ENCODE measurements around the gene ATP1B1.
"Not testable (repeated sequence)": the region's sequence is repeated elsewhere in the genome, so short reads cannot be mapped to it uniquely, and the experiment has no call there.

ATP1B1 gene

DNA sequence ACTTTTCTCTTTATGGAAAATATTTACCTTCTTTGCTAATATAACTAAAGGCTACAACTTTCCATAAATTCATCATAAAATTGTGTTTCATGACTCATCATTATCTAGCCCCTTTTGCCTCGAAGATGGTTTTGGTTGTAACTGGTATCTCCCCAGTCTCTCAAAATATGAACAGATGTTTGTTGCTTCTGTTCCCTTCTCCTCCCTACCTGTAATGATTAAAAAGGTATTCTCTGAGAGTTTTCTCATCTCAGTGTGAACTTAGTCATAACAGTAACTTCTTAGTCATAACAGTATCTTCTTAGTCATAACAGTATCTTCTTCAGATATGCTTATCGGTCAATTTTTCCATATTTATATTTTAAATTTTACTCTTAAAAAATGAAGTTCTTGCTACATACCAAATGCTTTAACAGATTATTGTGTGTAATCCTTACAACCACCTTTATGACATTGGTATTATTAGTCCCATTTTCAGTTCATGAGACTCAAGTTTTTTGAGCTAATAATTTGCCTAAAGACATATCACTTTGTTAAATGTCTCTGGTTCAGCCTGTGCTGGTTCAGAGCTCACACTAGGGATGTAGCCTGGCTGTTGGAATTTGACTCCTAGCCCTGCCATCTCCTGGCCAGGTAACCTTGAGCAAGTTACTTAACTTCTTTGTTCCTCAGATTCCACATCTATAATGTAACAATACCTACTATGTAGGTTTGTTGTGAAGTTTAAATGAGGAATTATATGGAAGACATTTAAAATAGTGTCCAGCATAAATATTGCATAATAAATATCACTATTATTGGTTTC is 32.6 kb downstream of the ATP1B1 start:
- FAIRE-seq (no peak), DNase-seq (ENCODE audit: insufficient read length, low spot score) (no peak)

DNA sequence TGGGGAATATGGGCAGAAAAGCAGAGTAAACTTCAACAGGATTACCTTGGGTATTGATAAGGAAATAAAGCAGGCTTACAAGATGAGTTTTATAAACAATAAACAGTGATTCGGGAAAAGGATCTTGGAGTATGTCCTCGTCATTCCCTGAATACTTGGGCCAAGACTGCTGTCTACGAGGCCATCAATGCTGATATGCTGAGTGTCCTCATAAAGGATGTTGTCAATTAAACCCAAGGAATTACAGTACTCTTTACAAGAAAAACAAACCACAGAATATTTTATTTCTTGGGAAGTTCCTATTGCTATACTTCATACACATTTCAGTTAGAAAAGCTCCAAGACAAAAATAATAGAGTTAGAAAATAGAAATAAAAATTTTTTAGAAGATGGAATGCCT is 34.9 kb downstream of the ATP1B1 start:
- no peak for FAIRE-seq

DNA sequence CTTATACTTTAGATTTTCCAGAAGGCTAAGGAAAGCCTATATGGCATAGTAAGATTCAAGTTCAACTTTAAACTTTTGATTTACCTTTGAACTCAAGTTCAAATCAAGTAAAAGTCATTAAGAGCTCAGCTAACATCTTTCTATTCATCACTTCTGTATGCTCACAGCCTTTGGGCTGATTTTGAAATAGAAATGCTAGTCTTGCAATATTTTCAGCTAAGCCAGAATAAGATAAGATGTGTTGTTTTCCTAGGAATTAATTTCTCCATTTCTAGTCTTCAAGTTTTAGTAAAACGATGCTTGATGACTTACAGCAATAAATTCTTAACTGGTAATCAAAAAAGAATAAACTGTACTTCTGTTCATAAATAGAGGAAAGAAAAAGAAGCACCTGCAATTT is 35.6 kb downstream of the ATP1B1 start:
- FAIRE-seq (no peak), DNase-seq (ENCODE audit: insufficient read length, low spot score) (no peak)

More for the DNA sequence above, 34.9 kb downstream of the ATP1B1 start:
- no peak for DNase-seq (ENCODE audit: insufficient read length, low spot score)

DNA sequence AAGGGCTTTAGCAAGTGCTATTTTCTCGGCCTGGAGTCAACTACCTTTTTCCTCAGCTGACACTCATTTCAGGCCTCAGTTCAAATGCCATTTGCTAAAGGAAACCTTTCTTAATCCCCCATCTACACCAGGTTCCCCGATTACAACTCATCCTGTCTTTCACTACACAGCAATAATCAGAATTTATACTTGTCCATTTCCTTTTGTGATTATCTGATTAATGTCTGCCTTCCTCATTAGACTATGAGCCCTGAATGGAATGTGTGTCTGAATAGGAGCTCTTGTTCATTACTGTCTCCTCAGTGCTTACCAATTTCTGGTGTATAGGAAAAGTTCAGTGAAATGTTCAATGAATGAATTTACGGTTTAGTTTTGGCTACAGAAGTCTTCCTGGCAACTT is 36.9 kb downstream of the ATP1B1 start:
- DNase-seq (ENCODE audit: insufficient read length, low spot score) (no peak), FAIRE-seq (no peak)

DNA sequence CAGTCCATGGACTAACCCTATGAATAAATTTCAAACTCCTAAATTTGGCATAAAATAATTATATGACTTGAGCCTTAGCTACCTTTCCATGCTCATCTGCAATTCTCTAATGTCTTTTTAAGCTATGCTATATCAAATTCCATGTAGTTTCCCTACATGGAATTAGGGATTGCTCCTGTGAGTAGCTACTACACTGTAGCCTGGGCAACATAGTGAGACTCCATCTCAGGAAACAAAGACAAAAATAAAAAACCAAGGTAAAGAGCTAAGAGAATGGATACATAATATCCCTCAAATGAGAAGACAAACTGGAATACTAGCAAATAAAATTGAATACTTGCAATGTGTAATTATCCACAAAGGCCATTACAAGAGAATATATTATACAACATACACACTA is 37.5 kb downstream of the ATP1B1 start:
- no peak for DNase-seq (ENCODE audit: insufficient read length, low spot score)
- no peak for FAIRE-seq

DNA sequence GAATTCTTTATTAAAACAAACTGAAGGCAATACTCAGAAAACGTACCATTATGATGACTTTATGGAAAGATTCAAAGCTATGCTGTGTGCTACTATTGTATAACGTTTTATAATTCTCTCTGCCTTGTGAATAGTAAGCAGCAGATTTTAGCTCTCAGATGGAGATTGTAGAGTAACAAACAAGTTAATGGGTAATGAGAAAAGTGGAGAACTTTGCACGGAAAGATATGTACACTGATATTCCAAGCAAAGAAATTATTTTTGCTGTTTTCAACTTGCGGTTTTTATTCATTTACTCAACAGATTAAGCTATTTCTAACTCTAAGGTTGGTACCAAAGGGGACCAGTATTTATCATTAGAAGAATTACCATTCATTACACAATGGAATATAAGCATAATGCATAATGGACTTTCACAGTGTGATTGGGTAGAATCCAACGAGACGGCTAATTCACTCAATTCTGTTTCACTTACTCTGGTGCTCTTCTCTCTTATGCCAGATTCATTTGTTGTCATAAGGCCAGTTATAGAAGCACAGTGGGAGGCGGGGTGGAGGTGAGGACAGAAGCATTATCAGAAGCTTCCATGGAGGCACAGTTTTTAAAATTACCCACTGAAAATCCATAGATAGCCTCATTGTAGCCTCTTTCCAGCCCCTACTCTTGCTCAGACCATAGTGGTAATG is 38.6 kb downstream of the ATP1B1 start:
- DNase-seq (ENCODE audit: insufficient read length, low spot score) (no peak), FAIRE-seq (no peak)

DNA sequence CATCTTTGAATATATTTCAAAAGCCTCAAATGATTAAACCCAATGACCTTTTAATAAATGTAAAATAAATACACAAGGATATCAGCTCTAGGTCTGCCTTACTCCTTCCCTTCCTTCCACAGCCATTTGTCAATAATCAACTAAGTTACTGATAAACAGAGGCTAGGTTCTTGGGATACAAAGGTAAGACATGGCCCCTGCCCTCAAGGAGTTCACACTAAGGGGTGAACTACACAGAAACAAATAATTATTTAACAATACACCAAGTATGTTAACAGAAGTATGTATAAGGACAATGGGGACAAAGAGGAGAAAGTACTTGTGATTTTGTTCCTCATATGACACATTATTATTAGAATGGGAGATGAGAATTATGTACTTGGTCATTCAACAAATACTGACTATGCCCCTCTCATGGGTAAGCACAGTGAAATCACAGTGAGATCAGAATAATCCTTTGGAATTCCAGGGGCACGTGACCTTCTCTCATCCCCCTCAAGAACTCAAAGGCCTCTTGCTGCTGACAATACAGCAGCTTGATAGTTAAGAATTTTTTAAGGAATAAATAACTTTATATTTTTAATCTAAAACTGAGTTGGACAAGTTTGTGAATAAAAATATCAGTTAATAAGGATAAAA is 40.2 kb downstream of the ATP1B1 start:
- FAIRE-seq (no peak), DNase-seq (ENCODE audit: insufficient read length, low spot score) (no peak)

DNA sequence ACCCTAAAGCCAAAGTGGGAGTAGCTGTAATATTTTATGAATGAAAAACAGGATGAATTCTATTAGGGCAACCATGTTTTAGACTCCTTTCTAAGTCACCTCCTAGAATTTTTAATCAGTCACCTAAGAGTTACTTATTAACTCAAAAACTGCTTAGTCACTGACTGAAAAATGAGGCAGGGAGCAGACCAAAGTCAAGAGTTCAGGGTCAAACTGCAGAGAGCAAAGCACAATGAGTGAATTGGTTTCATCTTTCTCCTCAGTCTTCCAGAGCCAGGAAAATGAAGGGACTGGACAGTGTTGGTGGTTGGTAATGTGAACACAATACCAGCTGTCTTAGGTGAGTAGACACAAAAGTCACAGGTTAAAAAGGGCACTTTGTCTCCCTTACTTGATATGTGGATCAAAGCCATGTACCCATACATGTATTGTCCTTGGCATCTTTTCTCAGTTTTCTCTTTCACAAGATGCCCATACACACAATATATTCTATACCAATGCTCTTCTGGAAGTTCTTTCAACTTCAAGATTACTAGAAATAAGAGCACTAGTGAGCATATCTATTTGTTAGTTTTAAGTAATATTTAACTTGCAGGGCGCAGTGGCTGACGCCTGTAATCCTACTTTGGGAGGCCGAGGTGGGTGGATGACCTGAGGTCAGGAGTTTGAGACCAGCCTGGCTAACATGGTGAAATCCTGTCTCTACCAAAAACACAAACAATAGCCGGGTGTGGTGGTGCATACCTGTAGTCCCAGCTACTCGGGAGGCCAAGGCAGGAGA is 42.2 kb downstream of the ATP1B1 start:
- no peak for FAIRE-seq
- no peak for DNase-seq (ENCODE audit: insufficient read length, low spot score)

DNA sequence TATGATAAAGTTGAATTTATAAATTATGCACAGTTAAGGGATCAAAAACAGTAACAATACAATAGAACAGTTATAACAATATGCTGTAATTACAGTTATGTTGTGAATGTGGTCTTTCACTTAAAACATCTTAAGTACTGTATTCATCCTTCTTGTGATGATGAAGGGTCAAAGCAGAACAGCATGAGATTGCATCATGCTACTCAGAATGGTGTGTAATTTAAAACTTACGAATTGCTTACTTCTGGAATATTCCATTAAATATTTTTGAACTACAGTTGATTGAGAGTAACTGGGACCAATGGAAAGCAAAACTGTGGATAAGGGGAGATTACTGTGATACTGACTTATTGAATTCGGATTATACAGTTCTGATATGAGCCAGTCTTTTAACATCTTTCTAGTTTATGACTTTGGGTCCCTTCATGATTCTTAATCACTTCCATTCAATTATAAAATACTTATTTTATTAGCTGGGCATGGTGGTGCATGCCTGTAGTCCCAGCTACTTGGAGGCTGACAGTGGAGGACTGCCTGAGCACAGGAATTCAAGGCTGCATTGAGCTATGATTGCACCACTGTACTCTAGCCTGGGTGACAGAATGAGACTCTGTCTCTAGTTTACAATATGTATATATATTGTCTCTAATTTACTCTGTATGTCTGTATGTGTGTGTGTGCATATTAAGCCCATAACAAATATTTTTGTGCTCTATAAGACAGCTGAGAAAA is 43.2 kb downstream of the ATP1B1 start:
- DNase-seq (ENCODE audit: insufficient read length, low spot score) (no peak), FAIRE-seq (no peak)

DNA sequence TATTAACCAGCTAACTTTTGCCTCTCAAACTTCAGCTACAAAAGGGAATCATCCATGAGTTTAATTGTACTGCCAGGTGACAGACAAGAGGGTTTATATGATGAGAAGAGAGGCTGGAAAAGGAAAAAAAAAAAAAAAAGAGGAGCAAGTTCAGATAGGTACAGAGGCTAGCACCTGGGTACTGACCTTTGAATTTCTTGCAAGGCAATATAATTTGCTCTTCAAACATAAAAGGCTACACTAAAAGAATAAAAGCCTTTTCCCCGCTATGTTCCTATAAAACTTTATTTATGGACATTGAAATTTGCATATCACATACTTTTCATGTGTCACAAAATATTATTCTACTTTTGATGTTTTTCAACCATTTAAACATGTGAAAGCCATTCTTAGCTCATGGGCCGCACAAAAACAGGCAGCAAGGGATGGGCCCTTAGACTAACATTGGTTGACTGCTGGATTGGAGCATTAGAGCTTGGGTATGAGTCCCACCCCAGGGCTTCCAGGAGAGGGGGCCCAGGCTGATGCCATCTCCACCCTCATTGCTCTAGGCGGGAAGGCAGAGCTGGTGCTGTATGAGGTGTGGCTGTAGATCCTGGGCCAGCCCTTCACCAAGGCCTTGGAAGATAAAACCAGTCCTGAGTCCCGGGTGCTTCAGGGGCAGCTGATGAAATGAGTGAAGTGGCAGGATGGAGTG is 44.3 kb downstream of the ATP1B1 start:
- FAIRE-seq = no peak
- DNase-seq (ENCODE audit: insufficient read length, low spot score) = no peak

DNA sequence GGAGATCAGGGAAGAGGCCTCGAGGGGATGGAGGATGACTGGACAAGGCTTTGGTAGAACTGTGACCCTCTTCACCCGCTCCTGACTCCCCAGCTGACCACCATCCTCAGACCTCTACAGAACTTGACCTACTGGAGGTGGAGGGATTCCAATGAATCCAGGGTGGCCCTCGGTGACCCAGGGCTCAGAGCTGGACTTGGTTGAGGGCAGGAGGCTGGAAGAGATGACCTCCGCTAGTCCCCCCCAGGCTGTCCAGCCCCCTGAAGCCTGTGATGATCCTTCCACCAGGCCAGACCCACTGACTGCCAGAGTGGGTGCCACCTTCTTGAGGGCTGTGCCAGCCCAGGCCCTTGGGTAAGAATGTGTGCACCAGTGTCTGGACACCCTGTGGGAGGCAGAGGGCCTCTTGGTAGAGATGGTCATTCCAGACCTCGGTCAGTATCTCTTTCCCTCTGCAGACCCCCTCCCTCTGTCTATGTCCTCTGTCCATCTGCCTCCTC is 44.9 kb downstream of the ATP1B1 start:
- no peak for DNase-seq (ENCODE audit: insufficient read length, low spot score)
- no peak for FAIRE-seq

DNA sequence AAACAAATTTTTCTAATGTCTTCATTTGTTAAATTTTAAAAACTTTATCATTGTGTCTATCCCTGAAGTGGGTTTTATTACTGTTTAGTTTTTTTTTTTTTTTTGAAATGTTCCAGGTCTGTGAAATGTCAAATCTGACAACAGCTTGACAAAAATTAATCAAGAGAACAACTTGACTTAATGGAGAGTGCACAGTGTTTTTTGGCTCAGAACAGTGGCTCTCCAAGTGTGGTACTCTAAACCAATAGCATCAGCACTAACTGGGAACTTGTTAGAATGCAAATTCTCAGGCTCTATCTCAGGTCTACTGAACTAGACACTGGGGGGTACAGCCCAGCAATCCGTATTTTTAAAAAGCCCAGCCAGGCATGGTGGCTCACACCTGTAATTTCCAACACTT is 49.2 kb downstream of the ATP1B1 start:
- no peak for FAIRE-seq
- DNase-seq (ENCODE audit: insufficient read length, low spot score) = no peak

DNA sequence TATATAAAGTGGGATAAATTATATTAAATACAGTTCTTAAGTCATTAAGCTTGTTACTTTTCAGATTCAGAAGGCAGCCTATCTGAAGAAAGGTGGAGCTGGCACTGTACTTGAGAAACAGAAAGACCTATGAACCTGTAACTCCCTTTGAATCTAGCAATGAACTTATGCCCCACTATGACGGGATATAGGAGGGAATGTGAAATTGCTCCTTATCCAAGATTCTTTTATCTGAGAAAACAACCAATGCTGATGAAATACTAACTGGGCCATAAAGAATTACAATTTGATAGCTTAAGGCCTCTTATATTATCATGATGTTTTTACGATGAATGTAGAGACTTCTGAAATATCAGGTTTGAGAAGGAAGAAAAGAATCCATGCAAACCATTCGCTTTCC is 50.1 kb downstream of the ATP1B1 start:
- FAIRE-seq (no peak), DNase-seq (ENCODE audit: insufficient read length, low spot score) (no peak)

DNA sequence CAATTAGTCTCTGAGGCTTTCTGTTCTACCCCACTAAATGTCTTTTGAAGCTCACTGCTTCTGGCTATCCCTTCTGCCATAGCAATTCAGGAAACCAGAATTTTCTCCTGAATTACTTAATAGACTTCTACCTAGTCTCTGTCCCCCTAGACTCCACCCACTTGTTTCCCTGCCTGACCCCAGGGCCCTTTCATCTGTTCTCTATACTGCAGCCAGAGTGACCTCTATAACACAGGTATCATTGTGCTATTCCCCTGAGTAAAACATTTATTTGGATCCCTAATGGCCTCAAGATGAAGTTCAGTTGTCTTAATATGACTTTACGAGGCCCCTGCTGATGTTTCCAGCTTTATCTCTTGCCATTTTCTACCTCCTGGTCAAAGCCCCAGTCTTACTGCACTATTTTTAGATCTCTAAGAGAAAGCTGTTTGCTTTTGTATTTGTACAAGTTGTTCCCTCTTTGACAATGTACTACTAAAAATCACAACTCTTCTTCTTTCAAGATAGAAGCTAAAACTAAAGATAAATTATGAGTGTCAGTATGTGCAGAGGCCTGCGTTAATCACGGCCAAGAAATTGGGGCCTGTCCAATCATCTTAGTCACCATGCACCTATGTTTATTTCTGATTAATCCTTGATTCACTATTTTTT is 54.5 kb downstream of the ATP1B1 start:
- no peak for DNase-seq (ENCODE audit: insufficient read length, low spot score)
- no peak for FAIRE-seq

DNA sequence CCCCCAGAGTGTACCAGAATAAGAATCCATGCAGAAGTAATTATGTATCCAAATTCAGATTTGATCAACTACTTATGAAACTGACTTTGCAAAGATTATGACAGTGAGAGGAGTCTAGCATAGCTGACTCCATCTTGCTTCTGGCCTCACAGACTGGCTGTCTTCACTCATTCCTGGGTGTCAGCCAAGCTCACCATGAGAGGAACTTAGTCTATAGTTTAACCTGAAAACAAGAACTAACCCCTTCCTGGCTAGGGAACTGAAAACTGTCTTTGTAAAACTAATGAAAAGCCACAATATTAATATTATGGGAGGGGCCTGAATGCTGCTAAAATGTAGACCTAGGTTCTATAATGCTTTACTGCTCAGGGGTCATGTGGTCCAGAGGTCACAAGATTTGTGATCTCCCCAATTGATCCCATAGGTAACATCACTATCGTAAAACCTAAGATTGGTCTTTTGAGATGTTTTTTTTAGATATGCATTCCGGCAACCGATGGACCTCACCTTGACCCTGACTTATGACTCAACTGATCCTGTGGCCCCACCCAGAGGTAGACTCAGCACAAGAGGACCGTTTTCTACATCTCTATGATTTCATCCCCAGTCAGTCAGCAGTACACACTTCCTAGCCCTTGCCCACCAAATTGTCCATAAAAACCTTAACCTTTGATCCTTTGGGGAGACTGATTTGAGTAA is 55.2 kb downstream of the ATP1B1 start:
- FAIRE-seq (no peak), DNase-seq (ENCODE audit: insufficient read length, low spot score) (no peak)

DNA sequence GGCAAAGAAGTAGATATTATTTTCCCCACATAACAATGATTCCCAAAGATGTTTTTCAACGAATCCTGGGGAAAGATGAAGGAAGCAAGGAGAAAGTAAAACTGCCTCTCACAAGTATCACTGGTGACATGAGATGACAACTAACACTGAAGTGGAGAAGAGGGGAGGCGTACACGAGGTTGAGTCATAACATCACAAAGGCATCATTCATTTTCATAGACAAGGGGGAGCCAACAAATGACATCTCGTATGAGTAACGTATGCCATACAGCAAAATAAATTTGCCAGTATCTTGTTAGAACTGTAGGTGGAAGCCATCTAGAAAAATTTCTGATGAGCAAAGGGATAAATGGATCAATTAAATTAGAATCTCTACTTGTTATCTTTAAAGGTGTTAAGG is 56.6 kb downstream of the ATP1B1 start:
- DNase-seq (ENCODE audit: insufficient read length, low spot score) (peak; percentile 28), FAIRE-seq (peak; percentile 46)

DNA sequence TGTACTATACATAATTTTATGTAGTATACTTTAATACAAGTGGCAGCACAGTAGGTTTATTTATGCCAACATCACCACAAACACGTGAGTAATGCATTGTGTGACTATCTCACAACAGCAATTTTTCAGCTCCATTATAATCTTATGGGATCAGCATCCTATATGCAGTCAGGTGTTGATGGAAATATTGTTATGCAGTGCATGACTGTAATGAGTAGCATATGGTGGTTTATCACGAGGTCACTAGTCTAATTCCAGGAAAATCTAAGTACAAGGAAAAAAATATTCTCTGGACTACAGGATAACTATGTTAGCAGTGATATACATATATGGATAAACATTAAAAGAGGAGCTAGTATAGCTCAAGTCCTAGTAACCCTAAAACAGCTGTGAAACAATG is 69.0 kb downstream of the ATP1B1 start:
- FAIRE-seq (no peak), DNase-seq (ENCODE audit: insufficient read length, low spot score) (no peak)

DNA sequence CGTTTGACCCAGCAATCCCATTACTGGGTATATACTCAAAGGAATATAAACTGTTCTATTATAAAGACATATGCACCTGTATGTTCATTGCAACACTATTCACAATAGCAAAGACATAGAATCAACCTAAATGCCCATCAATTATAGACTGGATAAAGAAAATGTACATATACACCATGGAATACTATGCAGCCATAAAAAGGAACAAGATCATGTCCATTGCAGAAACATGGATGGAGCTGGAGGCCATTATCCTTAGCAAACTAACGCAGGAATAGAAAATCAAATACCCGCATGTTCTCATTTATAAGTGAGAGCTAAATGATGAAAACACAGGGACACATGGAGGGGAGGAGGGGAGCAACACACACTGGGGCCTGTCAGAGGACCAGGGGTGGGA is 72.9 kb downstream of the ATP1B1 start:
- not testable (repeated sequence) for FAIRE-seq; DNase-seq (ENCODE audit: insufficient read length, low spot score)

DNA sequence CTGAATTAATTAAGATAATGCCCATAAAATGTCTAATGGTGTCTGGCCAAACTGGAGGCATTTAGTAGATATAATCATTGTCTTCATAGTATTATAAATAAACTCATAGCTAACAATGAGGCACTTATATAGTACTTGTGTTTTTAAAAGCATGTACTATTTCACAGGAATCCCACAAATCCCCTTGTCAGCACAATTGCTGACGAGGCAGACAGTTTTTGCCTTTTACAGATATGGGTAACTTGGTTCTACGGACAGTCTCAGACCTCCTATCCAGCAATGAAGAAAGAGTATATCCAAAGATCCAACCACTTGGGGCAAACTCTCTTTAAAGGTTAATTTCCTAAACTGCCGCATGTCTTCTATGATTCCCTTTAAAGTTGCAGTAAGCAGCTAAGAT is 73.7 kb downstream of the ATP1B1 start:
- FAIRE-seq (no peak), DNase-seq (ENCODE audit: insufficient read length, low spot score) (no peak)

Measured in HTR-8/SVneo (cell line).